ENCODE results near the gene MBD5.

Gene MBD5

DNA sequence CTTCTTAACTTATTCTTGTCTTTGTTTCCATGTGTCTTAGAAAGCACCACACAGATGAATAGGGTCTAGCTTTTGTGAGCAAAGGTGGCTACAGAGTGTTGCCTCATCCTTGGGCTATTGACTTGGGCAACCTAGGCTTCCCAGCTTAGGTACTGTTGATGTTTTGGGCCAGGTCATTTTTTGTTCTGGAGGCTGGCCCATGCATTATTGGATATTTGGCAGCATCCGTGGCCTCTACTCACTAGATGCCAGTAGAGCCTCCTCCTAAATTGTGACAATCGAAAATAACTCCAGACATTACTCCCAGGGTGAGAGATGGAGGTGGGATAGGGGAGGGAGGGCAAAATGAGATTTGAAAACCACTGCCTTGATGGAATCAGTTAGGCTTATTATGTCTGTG, 496.4 kb downstream of the MBD5 start:
- TF ChIP-seq CTCF (IDR thresholded peaks at IDR 0.05; ENCODE audit: low read depth, low read length, missing control alignments) = no peak
- Histone ChIP-seq H3K27me3 (replicated peaks) (no peaks in the 10 kb centered on the region), H3K27ac (no peak overlapping the region), H3K4me3 (ENCODE audit: low read depth, low read length) (no peak overlapping the region), H3K36me3 (replicated peaks) (no peaks in the 10 kb centered on the region)
- no peak for DNase-seq
- in situ Hi-C loops (cut with HindIII; ENCODE audit: low pct_ligation_motif_present, low sequenced_read_pairs) = no loop called here

DNA sequence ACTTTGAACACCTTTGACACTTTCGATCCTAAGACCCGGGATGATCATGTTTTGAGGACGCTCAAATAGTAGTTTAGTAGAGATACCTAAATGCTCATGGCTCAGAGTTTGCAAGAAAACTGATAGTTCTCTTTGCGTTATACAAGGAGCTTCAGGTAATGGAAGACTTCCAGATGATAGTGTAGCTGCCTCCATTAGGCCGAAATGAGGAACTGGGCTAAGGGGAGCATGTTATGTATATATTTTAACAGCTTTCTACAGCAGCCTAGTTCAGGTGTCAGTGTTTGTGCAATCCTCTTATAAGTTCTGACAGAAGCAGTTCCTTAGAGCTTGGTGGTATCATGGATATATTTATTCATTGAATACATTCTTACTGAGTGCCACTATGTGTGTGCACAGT, 496.9 kb downstream of the MBD5 start:
- Histone ChIP-seq H3K27ac (no peak overlapping the region), H3K36me3 (replicated peaks) (no peaks in the 10 kb centered on the region), H3K27me3 (replicated peaks) (no peaks in the 10 kb centered on the region), H3K4me3 (ENCODE audit: low read depth, low read length) (no peak overlapping the region)
- TF ChIP-seq CTCF (IDR thresholded peaks at IDR 0.05; ENCODE audit: low read depth, low read length, missing control alignments) = no peak
- in situ Hi-C loops (cut with HindIII; ENCODE audit: low pct_ligation_motif_present, low sequenced_read_pairs) = no loop called here
- DNase-seq = no peak

GRCh38 chr2:148519013-148519412, 498.1 kb downstream of the MBD5 start:
- no peak overlapping the region for H3K4me3 ChIP-seq (ENCODE audit: low read depth, low read length)
- H3K27ac ChIP-seq = no peak overlapping the region
- TF ChIP-seq CTCF (IDR thresholded peaks at IDR 0.05; ENCODE audit: low read depth, low read length, missing control alignments) = no peak
- no peaks in the 10 kb centered on the region for H3K27me3 ChIP-seq (replicated peaks)
- no peak for DNase-seq
- no peaks in the 10 kb centered on the region for H3K36me3 ChIP-seq (replicated peaks)
- in situ Hi-C loops (cut with HindIII; ENCODE audit: low pct_ligation_motif_present, low sequenced_read_pairs) = no loop called here

DNA sequence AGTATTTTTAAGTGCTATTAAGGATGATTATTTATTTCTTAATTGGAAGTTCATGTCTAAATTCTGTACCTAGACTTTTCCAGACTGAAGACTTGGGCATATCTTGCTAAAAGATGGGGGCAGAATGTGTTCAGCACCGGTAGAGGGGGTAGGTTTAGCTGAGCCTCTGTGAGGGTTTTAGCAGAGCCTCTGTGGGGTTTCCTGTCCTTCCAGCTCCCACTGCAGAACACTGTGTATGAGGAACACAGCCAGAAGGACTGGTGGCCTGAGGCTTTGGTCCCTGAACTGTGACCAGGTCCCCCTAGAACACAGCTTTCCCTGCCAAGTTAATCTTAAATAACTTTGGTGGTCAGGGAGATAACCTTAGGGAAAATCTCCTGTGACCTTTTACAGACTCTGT, 500.3 kb downstream of the MBD5 start:
- no peak for DNase-seq
- in situ Hi-C loops (cut with HindIII; ENCODE audit: low pct_ligation_motif_present, low sequenced_read_pairs) = no loop called here
- Histone ChIP-seq H3K4me3 (ENCODE audit: low read depth, low read length) (no peak overlapping the region), H3K36me3 (replicated peaks) (no peaks in the 10 kb centered on the region), H3K27me3 (replicated peaks) (no peaks in the 10 kb centered on the region), H3K27ac (no peak overlapping the region)
- no peak for TF ChIP-seq CTCF (IDR thresholded peaks at IDR 0.05; ENCODE audit: low read depth, low read length, missing control alignments)

GRCh38 chr2:148523315-148523714, 502.4 kb downstream of the MBD5 start:
- H3K27ac ChIP-seq = no peak overlapping the region
- H3K36me3 ChIP-seq (replicated peaks) = no peaks in the 10 kb centered on the region
- TF ChIP-seq CTCF (IDR thresholded peaks at IDR 0.05; ENCODE audit: low read depth, low read length, missing control alignments) = no peak
- DNase-seq = no peak
- no peak overlapping the region for H3K4me3 ChIP-seq (ENCODE audit: low read depth, low read length)
- no peaks in the 10 kb centered on the region for H3K27me3 ChIP-seq (replicated peaks)
- in situ Hi-C loops (cut with HindIII; ENCODE audit: low pct_ligation_motif_present, low sequenced_read_pairs) = no loop called here

DNA sequence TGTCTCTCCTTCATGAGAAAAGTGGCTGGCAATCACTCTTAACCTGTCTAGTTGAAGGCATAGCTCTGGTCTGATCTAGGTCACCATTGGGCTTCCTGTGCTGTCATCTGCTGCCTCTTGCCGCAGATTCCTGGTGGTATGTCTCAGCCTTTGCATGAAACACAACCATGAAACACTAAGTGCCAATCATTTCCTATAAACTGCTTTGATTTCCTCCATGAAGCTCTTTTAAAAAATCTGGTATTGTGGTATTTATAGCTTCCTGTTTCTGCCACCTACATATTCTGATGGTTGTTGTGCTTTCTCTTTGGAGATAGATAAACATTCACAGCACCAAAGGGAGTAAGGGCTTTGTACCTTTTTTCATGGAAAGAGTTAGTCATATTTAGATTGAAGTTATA, 503.6 kb downstream of the MBD5 start:
- in situ Hi-C loops (cut with HindIII; ENCODE audit: low pct_ligation_motif_present, low sequenced_read_pairs) = no loop called here
- Histone ChIP-seq H3K27ac (no peak overlapping the region), H3K27me3 (replicated peaks) (no peaks in the 10 kb centered on the region), H3K36me3 (replicated peaks) (no peaks in the 10 kb centered on the region), H3K4me3 (ENCODE audit: low read depth, low read length) (no peak overlapping the region)
- no peak for TF ChIP-seq CTCF (IDR thresholded peaks at IDR 0.05; ENCODE audit: low read depth, low read length, missing control alignments)
- DNase-seq = no peak
